ENCODE measurements around the gene TMEM19.
"Not testable (repeated sequence)": the region's sequence is repeated elsewhere in the genome, so short reads cannot be mapped to it uniquely, and the experiment has no call there.

The TMEM19 gene

GRCh38 chr12:71665090-71665463, 20.8 kb upstream of the TMEM19 start:
- no peak for DNase-seq (ENCODE audit: low read depth)

- DNase-seq (ENCODE audit: low read depth): no peak
Measured at GRCh38 chr12:71666259-71666658, 19.6 kb upstream of the TMEM19 start.

- DNase-seq (ENCODE audit: low read depth): no peak
Measured at GRCh38 chr12:71671311-71671710, 14.6 kb upstream of the TMEM19 start.

GRCh38 chr12:71671816-71672215, 14.1 kb upstream of the TMEM19 start:
- no peak for DNase-seq (ENCODE audit: low read depth)

GRCh38 chr12:71682466-71682865, 3.4 kb upstream of the TMEM19 start:
- no peak for DNase-seq (ENCODE audit: low read depth)

GRCh38 chr12:71683633-71684032, 2.2 kb upstream of the TMEM19 start:
- DNase-seq (ENCODE audit: low read depth): no peak

GRCh38 chr12:71684081-71684480, 1.8 kb upstream of the TMEM19 start:
- DNase-seq (ENCODE audit: low read depth): no peak

- no peak for DNase-seq (ENCODE audit: low read depth)
Measured at GRCh38 chr12:71685312-71685906, 473 bp upstream of the TMEM19 start.

- no peak for DNase-seq (ENCODE audit: low read depth)
Measured at GRCh38 chr12:71686658-71687025, 760 bp downstream of the TMEM19 start.

GRCh38 chr12:71687172-71687571, 1.3 kb downstream of the TMEM19 start:
- DNase-seq (ENCODE audit: low read depth): not testable (repeated sequence)

GRCh38 chr12:71688961-71689570, 3.2 kb downstream of the TMEM19 start:
- no peak for DNase-seq (ENCODE audit: low read depth)

- DNase-seq (ENCODE audit: low read depth): no peak
Measured at GRCh38 chr12:71691504-71692129, 5.7 kb downstream of the TMEM19 start.

- DNase-seq (ENCODE audit: low read depth): no peak
Measured at GRCh38 chr12:71693126-71693525, 7.2 kb downstream of the TMEM19 start.

- DNase-seq (ENCODE audit: low read depth): not testable (repeated sequence)
Measured at GRCh38 chr12:71693651-71694050, 7.8 kb downstream of the TMEM19 start.

- DNase-seq (ENCODE audit: low read depth): no peak
Measured at GRCh38 chr12:71694099-71694820, 8.4 kb downstream of the TMEM19 start.

GRCh38 chr12:71695782-71696181, 9.9 kb downstream of the TMEM19 start:
- DNase-seq (ENCODE audit: low read depth): no peak

GRCh38 chr12:71702181-71702580, 16.3 kb downstream of the TMEM19 start:
- DNase-seq (ENCODE audit: low read depth): not testable (repeated sequence)

- no peak for DNase-seq (ENCODE audit: low read depth)
Measured at GRCh38 chr12:71702590-71702989, 16.7 kb downstream of the TMEM19 start.

GRCh38 chr12:71703206-71703605, 17.3 kb downstream of the TMEM19 start:
- DNase-seq (ENCODE audit: low read depth): no peak

GRCh38 chr12:71704920-71705319, 19.0 kb downstream of the TMEM19 start:
- no peak for DNase-seq (ENCODE audit: low read depth)

- no peak for DNase-seq (ENCODE audit: low read depth)
Measured at GRCh38 chr12:71708658-71709057, 22.8 kb downstream of the TMEM19 start.

GRCh38 chr12:71710276-71711125, 24.6 kb downstream of the TMEM19 start:
- no peak for DNase-seq (ENCODE audit: low read depth)
